Loucy (cell line): ENCODE measurements around the gene KRR1.
"Not testable (repeated sequence)": the region's sequence is repeated elsewhere in the genome, so short reads cannot be mapped to it uniquely, and the experiment has no call there.

Experiments
- CTCF ChIP-seq: fragments of 200-600 bp; sonication (generic); conservative IDR thresholded peaks from 2 replicates; pipeline ENCODE4 v1.5.1; 2014; ENCODE audit warnings: mild to moderate bottlenecking, antibody characterized with exemption, low read length
- EZH2phosphoT487 ChIP-seq: fragments of 200-600 bp; IDR thresholded peaks from 2 replicates; pipeline ENCODE4 v1.6.1; 2018; ENCODE audit warnings: antibody characterized with exemption, mild to moderate bottlenecking, moderate library complexity, borderline replicate concordance

- not testable (repeated sequence) for TF ChIP-seq CTCF, EZH2phosphoT487
Measured at GRCh38 chr12:75521224-75521623, 9.8 kb upstream of the KRR1 start.
